NCI-H2196 treated with DMSO at 0.1 percent for 48 hours (cell line): ENCODE data around the gene FBXO9.

Experiments used
- DNase-seq: peaks from one replicate; lab custom pipeline; 2025; ENCODE audit not compliant: unreplicated experiment; lab: John Stamatoyannopoulos, UW

Gene FBXO9

DNA sequence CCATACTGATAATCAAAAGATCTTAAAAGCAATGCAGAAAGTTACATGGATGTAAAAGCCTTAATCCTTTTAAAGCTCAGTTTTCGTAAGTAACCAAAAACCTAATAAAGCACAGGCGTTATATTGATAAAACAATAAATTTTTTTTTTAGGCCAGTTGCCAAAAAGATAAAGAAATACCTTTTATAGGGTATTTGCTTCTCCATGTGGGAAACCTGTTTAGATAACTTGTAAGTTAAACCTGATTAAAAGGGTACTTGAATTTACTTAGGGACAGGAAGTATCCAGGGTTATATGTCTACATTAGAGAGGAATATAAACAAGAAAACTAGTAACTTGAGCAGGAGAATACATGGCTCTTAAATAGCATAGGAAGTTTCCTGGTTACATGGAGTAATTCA is 21.1 kb downstream of the FBXO9 start:
- no peak for DNase-seq

DNA sequence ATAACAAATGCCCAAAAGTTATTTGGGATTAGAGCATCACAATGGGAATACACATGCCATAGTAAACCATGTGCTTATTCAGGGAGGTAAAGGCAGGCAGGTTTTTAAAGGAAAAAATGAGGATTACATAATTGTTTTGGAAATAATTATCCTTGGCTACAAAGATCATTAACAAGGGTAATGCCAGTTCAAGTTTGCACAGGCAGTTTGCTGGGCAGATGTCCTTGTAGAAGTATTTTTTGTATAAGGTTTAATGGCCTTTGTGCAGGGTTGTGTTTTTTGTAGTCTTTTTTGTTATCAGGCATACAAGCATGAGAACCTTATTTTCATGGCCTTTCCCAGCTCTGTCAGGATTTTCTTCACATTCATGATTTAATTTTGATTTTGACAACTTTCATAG is 24.7 kb downstream of the FBXO9 start:
- no peak for DNase-seq

DNA sequence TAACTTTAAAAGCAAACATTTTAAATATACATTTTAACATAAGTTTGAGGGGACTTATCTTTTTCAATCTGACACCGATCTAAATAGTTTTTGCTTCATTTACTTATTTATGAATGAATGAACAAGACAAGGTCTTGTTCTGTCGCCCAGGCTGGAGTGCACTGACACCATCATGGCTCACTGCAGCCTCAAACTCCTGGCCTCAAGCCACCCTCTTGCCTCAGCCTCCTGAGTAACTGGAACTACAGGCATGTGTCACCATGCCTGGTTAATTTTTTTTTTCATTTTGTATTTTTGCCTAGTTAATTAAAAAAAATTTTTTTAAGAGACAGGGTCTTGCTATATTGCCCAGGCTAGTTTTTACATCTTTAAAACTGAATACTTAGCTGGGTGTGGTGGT is 25.4 kb downstream of the FBXO9 start:
- no peak for DNase-seq

DNA sequence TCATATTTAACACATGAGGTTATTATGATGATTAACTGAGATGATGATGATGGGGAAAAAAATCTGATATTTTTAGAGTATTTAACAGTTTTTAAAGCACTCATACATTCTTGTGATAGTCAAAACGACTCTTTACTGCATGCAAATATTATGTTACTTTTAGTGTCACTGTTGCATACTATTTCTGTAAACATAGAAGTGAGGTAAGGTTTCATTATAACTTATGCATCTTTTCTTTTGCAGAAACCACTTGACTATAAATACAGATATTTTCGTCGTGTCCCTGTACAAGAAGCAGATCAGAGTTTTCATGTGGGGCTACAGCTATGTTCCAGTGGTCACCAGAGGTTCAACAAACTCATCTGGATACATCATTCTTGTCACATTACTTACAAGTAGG is 30.1 kb downstream of the FBXO9 start:
- no peak for DNase-seq

DNA sequence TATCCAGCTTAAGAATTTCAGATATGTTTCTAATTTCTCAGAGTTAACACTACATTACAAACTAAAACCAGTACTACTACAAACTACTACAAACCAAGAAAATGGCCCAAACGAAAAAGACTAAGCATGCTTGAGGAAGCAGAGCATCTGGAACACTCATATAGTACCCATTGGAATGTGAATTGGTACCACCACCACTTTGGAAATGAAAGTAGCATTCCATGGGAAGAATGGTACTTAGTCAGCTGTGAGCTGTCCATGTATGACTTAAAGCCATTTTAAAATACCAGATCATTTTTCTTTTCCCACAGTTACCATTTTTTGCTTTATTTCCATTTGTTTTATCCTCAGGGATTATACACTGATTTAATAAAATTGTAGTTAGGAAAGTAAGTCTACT is 30.5 kb downstream of the FBXO9 start:
- DNase-seq = no peak

DNA sequence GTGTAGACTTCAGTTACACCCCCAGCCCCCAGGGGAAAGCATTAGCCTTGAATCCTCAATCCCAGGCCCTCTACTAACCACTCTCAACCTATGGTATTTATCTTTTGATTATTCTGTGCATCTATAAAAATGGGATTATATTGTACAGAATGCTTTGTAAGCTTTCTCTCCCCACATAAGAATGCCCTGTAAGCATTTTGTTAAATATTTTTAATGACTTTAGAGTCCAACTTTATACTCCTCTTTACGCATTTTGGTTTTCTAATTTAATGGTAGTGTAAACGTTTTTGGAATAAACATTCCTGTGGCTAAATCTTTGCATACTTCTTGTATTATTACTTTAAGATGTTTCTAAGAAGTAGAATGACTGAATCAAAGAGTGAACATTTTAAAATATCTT is 35.4 kb downstream of the FBXO9 start:
- DNase-seq = no peak

DNA sequence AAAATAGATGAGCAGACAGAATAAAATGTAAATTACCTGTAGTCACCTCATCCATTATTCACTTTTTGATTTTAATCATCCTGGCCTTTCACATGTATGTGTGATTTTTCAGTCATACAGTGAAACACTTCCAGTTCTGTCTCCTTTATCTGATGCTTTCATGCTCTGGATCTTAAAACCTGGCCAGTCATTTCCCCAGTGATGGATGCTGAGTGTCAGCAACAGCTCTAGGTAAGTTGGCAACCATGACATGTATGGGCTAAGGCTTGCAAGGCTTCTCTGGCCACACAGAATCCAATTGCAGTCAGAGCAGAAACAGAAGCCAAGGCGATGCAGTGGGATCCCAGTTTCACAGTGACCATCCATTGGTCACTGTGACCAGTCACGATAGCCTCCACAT is 35.8 kb downstream of the FBXO9 start:
- no peak for DNase-seq

DNA sequence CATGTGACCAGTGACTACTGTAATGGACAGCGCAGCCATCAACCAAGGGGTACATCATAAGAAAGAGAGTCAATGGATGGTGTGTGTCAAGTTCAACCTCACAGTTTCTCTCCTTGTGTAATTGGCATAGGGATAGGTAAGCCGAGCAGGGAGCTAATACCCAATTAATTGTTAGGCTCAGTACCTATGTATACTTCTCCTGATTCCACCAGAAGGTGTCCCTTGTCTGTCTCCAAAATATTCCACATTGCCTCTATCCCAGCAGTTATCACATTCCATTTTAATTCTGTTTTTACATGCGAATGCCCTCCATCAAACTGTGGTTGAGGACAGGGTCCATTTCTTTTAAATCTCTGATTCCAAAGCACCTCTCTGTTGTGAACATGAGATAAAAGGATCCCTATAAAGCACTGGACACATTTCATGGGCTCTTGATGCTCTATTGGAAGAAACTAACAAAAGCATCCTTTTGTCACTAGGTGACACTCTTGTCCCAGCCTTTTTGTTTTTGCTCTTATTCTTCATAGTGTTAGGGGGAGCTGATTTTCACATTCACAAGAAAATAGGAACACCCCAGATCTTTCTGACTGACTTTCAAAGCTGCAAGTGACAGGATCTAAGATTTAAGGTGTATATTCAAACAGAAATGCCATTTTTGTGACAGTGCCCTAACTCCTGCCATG is 38.9 kb downstream of the FBXO9 start:
- peak; percentile 9 for DNase-seq

DNA sequence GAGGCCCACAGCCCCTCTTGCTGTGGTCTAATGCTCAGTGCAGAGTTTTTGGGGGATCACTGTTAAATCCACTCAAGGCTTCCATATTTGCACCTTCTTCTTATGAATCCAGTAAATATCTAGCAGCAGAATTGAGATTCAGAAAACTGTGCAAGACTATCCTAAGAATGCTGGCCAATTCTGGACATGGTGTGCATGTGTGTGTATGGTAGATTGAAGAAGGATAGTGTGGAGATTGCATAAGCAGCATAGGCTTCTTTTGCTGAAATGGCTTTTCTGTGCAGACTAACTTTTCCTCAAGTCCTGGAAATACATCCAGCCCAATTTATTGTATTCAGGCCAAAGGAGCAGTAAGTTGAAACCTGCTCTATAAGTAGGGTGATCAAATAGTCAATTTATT is 39.7 kb downstream of the FBXO9 start:
- no peak for DNase-seq

DNA sequence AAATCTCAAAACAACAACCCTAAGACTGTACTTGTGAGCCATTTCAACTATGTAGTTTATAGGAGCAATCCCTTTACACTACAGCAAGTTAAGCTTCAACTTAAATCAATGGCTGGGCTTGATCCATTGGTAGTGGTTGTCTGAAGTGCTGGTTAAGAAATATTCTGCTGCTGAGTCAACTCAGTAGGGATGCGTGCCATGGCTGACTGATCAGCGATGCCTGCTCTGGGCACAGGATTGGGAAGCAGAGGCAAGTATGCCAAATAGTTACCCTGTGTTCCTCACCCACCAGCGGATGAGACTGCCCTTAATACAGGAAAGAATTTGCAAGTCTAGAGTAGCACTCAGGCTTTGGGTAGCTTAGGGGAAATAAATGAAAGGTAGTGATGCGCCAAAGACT is 41.9 kb downstream of the FBXO9 start:
- no peak for DNase-seq

DNA sequence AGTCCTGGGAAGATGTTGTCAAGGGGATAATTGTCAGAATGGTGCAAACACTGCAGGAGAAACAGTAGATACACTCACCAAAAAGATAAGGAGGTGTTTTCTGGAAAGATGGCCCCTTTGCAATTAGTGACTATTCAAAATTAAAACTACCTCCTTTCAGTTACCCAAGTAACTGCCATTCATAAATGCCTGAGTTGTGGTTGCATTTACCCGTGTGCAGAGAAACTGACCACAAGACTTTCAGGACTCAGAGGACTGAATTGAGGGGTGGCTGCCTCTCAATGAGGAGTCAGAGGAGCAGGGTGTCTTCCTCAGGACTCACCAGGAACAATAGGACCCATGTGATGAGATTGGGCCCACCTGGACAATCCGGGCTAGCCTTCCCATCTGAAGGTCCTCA is 44.4 kb downstream of the FBXO9 start:
- no peak for DNase-seq

DNA sequence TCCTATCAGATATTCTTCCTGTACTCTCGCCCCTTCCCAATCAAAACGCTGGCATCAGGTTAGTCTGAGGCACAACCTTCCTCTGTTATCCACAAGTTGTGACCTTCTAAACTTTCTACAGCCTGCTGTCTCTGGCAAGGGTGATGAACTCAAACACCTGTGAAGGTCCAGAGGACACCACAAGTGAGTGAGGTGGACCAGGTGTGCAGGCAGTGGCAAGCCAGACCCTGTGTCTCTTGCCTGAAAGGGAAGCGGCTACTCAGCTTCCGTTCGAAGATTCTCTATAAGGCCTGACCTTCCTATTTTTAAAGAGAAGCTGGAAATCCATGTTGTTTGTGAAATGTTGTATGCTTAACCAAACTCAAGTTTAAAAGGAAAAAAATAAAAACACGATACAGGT is 46.7 kb downstream of the FBXO9 start:
- no peak for DNase-seq

DNA sequence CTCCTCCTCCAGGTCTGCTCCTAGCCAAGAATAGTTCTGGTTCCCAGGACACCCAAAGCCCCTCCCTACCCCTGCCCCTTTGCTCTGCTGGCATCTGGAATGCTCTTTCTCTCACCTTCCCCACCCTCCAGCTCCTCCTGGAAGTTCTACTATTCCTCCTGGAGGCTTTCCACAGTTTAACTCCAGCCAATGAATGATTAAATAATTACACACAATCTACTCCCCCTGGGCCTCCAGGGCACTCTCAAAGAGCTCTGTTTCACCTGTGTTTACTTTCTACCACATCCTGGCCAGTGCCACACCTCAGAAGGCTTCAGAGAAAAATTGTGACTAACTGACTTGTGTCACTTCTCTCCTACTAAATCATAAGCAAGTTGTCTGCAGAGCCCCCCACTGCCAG is 47.2 kb downstream of the FBXO9 start:
- peak; percentile 31 for DNase-seq

DNA sequence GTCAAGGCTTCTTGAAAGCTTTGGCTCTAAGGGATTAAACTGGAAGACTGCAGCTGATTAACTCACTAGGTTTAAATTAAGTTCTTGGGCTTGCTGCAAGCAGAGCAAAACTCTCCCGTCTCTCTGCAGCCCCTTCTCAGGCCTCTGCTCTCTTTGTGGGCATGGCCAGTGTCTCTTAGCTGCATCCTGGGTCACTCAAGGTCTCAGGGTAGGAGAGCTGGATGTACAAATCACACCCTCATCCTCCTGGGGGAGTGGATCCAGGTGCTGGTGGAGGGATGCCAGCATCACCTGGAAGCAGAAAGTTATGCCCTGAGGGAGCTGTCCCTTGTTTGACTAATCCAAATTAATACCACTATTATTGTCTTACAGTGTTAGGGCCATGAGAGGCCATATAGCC is 47.7 kb downstream of the FBXO9 start:
- no peak for DNase-seq

DNA sequence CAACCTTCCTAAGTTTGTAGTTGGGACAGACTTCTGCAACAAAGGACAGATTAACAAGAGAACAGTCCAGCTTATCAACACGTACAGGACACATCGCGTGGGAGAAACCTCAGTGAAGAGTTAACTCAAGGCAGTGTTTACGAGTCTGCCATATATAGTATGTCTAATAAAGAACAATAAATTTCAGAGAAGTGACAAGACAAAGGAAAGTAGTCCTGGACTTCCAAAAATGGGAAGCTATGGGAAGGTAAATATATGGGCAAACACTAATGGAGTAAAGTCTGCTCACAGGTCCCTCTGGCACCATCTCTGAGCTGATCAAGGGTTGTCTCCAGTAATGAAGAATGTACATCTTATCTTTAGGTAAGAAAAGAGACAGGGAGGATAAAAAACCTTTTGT is 48.5 kb downstream of the FBXO9 start:
- no peak for DNase-seq

DNA sequence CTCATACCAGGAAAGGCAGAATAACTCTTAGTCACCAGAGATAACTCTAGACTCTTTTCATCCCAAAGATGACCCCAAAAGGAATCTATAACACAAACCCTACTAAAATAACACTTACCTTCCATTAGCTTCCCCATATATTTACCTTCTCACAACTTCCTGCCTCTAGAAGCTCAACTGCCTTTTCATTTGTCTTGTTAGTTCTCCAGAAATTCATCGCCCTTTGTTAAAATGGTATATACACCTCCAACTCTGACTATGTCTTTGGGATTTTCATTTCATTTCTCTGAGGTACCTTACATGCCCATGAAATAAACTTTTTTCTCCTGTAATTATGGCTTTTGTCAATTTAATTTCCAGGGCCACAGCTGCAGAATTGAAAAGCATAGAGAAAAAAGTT is 49.9 kb downstream of the FBXO9 start:
- no peak for DNase-seq

DNA sequence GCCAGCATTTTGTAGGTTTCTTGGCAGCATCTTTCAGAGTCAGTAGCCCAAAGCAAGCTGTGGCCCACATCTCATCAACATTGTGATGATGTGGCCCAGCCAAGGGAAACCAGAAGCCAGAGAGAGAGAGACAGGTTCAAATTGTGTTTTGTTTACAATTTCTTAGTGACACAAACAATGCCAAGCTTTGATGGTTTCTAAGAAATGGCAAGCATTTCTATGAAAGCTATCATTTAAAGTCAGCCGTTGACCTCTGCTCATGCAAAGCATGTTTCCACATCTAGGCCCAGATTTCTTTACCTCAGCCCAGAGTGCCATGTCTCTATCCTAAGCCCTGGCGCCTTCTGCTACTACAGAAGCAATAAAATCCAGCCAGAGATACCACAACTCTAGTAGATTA is 50.5 kb downstream of the FBXO9 start:
- no peak for DNase-seq

DNA sequence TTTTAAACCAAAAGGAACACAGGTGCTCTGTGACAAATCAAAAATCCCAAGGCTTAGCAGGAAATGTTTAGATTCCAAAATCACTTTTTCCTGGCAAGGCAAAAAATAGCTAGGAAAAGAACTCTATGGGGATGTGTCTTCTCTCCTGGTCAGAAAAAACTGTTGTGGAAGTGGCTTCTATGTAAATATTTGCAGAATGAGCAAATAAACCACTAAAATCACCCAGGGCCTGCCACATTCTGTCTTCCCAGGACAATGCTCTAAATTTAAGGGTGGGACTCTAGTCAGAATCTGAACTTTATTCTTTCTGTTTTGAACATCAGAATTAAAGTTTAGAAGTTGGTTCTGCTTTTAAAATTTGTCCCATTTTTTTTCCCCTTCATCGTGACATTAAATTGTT is 54.1 kb downstream of the FBXO9 start:
- no peak for DNase-seq

DNA sequence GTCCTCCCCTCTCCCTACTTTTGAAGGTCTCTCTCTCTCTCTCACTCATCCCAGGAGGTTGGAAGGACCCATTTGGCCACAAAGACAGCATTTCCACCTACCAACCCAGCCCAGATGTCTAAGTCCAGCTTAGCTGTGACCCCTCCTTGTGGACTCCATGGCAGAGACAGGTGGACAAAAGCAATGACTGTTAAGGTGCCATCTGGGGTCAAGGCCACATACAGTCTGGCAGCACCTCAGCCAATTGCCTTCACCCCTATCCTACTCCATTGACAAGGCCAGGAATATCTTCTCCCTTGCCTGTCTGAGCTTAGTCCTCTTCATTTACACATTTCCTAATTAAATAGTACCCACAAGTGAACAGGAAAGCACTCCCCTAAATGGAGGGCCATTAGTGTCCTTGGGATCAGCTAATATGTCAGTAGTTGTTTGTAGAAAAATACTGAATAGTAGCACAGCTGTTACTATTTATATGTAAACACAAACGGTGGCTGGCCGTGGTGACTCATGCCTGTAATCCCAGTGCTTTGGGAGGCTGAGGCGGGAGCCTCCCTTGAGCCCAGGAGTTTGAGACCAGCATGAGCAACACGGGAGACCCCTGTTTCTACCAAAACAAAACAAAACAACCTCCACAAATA is 54.7 kb downstream of the FBXO9 start:
- DNase-seq = no peak

DNA sequence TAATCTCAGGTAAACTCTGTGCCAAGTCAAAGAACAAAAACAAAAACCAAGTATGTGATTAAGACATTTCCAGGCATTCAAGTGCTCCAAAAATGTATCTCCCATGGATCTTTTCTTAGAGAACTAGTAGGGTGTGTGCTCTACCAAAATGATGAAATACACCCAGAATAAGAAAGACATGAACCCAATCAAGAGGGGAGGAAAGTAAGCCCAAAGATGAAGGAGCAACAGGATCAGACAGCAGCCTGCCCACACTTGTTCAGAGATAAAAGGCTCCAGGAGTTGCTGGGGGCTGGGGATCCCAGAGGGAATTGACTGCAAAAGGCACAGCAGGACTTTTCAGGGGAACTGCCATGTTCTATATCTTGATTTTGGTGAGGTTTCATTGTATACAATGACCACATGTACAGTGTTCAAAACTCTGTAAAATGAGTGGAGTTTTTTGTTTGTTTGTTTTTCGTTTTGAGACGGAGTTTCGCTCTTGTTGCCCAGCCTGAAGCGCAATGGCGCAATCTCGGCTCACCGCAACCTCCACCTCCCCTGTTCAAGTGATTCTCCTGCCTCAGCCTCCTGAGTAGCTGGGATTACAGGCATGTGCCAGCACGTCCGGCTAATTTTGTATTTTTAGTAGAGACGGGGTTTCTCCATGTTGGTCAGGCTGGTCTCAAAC is 59.1 kb downstream of the FBXO9 start:
- DNase-seq = no peak

DNA sequence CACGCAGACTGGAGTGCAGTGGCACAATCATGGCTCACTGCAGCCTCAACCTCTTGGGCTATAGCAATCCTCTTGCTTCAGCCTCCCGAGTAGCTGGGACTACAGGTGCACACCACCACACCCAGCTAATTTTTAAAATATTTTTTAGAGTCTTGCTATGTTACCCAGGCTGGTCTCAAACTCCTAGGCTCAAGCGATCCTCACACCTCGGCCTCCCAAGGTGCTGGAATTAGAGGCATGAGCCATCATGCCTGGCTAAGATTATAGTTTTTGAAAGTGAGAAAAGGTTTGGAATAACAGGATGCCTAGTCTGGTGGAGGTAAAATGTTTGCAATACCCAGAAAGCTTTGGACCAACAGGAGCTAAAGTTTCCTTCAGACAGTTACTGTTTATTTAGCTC is 60.1 kb downstream of the FBXO9 start:
- DNase-seq = no peak

DNA sequence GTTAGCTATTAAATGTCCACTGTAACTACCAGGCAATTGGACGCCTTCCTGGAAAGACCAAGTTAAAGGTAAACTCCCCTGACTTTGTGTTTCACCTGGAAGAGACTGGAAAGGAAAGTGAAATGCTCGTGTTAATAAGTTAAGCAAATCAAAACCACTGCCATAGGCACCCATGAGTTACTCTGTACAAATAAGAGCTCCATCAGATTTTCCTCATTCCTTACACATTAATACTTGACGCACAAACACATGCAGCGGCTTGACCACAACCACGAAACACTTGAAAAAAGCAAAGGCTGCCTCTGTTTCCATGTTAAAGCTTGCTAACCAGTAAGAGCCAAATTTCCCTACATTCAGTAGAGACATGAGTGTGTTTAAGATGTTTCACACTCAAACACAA is 63.6 kb downstream of the FBXO9 start:
- DNase-seq = no peak
